ENCODE results near the gene DLEC1.

The DLEC1 gene

GRCh38 chr3:38118421-38119247, 79.6 kb downstream of the DLEC1 start:
- Histone ChIP-seq H3K4me1 (ENCODE audit: insufficient read depth, insufficient read length) (no peaks in the 10 kb centered on the region), H3K27me3 (ENCODE audit: insufficient read depth, insufficient read length) (no peaks in the 10 kb centered on the region), H3K9ac (ENCODE audit: insufficient read length, low read depth) (no peak overlapping the region), H3K36me3 (ENCODE audit: insufficient read depth, insufficient read length, low read length) (peaks cover 52% of the 10 kb centered on the region), H3K9me3 (ENCODE audit: insufficient read depth, low read length) (peaks cover 8% of the 10 kb centered on the region; the same call in 1 of the 2 replicates), H3K4me3 (ENCODE audit: insufficient read length, low read depth) (no peak overlapping the region)
- no peak for DNase-seq (ENCODE audit: low read depth, low spot score)
- TF ChIP-seq SUZ12 (IDR thresholded peaks at IDR 0.05; ENCODE audit: extremely low read depth, insufficient read depth, insufficient read length), result no peak
- no peak for TF ChIP-seq ZNF274 (IDR thresholded peaks at IDR 0.05; ENCODE audit: low read depth, low read length)
- TF ChIP-seq YY1 (IDR thresholded peaks at IDR 0.05; ENCODE audit: insufficient read depth, insufficient read length), result no peak

GRCh38 chr3:38119248-38119544, 80.2 kb downstream of the DLEC1 start:
- TF ChIP-seq SUZ12 (IDR thresholded peaks at IDR 0.05; ENCODE audit: extremely low read depth, insufficient read depth, insufficient read length), result no peak
- TF ChIP-seq ZNF274 (IDR thresholded peaks at IDR 0.05; ENCODE audit: low read depth, low read length), result no peak
- no peak for TF ChIP-seq YY1 (IDR thresholded peaks at IDR 0.05; ENCODE audit: insufficient read depth, insufficient read length)
- peaks cover 8% of the 10 kb centered on the region; the same call in 1 of the 2 replicates for H3K9me3 ChIP-seq (ENCODE audit: insufficient read depth, low read length)
- no peaks in the 10 kb centered on the region for H3K27me3 ChIP-seq (ENCODE audit: insufficient read depth, insufficient read length)
- peaks cover 57% of the 10 kb centered on the region for H3K36me3 ChIP-seq (ENCODE audit: insufficient read depth, insufficient read length, low read length)
- no peak for DNase-seq (ENCODE audit: low read depth, low spot score)
- H3K9ac ChIP-seq (ENCODE audit: insufficient read length, low read depth), result no peak overlapping the region
- H3K4me3 ChIP-seq (ENCODE audit: insufficient read length, low read depth), result no peak overlapping the region
- H3K4me1 ChIP-seq (ENCODE audit: insufficient read depth, insufficient read length), result no peaks in the 10 kb centered on the region

- no peak for DNase-seq (ENCODE audit: low read depth, low spot score)
- Histone ChIP-seq H3K36me3 (ENCODE audit: insufficient read depth, insufficient read length, low read length) (peaks cover 64% of the 10 kb centered on the region), H3K4me1 (ENCODE audit: insufficient read depth, insufficient read length) (no peaks in the 10 kb centered on the region), H3K4me3 (ENCODE audit: insufficient read length, low read depth) (no peak overlapping the region), H3K9me3 (ENCODE audit: insufficient read depth, low read length) (peaks cover 8% of the 10 kb centered on the region; the same call in 1 of the 2 replicates), H3K9ac (ENCODE audit: insufficient read length, low read depth) (no peak overlapping the region), H3K27me3 (ENCODE audit: insufficient read depth, insufficient read length) (no peaks in the 10 kb centered on the region)
- no peak for TF ChIP-seq ZNF274 (IDR thresholded peaks at IDR 0.05; ENCODE audit: low read depth, low read length)
- no peak for TF ChIP-seq SUZ12 (IDR thresholded peaks at IDR 0.05; ENCODE audit: extremely low read depth, insufficient read depth, insufficient read length)
- no peak for TF ChIP-seq YY1 (IDR thresholded peaks at IDR 0.05; ENCODE audit: insufficient read depth, insufficient read length)
Observed at GRCh38 chr3:38119821-38120692, 81.0 kb downstream of the DLEC1 start.

GRCh38 chr3:38120693-38121450, 81.9 kb downstream of the DLEC1 start:
- H3K36me3 ChIP-seq (ENCODE audit: insufficient read depth, insufficient read length, low read length), result peaks cover 73% of the 10 kb centered on the region
- peaks cover 8% of the 10 kb centered on the region; the same call in 1 of the 2 replicates for H3K9me3 ChIP-seq (ENCODE audit: insufficient read depth, low read length)
- no peak for TF ChIP-seq ZNF274 (IDR thresholded peaks at IDR 0.05; ENCODE audit: low read depth, low read length)
- no peak for TF ChIP-seq SUZ12 (IDR thresholded peaks at IDR 0.05; ENCODE audit: extremely low read depth, insufficient read depth, insufficient read length)
- no peak for TF ChIP-seq YY1 (IDR thresholded peaks at IDR 0.05; ENCODE audit: insufficient read depth, insufficient read length)
- no peak for DNase-seq (ENCODE audit: low read depth, low spot score)
- H3K27me3 ChIP-seq (ENCODE audit: insufficient read depth, insufficient read length), result no peaks in the 10 kb centered on the region
- H3K4me1 ChIP-seq (ENCODE audit: insufficient read depth, insufficient read length), result no peaks in the 10 kb centered on the region
- H3K4me3 ChIP-seq (ENCODE audit: insufficient read length, low read depth), result no peak overlapping the region
- no peak overlapping the region for H3K9ac ChIP-seq (ENCODE audit: insufficient read length, low read depth)

- Histone ChIP-seq H3K4me1 (ENCODE audit: insufficient read depth, insufficient read length) (no peaks in the 10 kb centered on the region), H3K9ac (ENCODE audit: insufficient read length, low read depth) (no peak overlapping the region), H3K36me3 (ENCODE audit: insufficient read depth, insufficient read length, low read length) (peaks cover 78% of the 10 kb centered on the region), H3K4me3 (ENCODE audit: insufficient read length, low read depth) (no peak overlapping the region), H3K27me3 (ENCODE audit: insufficient read depth, insufficient read length) (no peaks in the 10 kb centered on the region), H3K9me3 (ENCODE audit: insufficient read depth, low read length) (peaks cover 5% of the 10 kb centered on the region; the same call in 1 of the 2 replicates)
- no peak for TF ChIP-seq ZNF274 (IDR thresholded peaks at IDR 0.05; ENCODE audit: low read depth, low read length)
- no peak for TF ChIP-seq SUZ12 (IDR thresholded peaks at IDR 0.05; ENCODE audit: extremely low read depth, insufficient read depth, insufficient read length)
- no peak for TF ChIP-seq YY1 (IDR thresholded peaks at IDR 0.05; ENCODE audit: insufficient read depth, insufficient read length)
- no peak for DNase-seq (ENCODE audit: low read depth, low spot score)
Observed at GRCh38 chr3:38121451-38121831, 82.4 kb downstream of the DLEC1 start.

GRCh38 chr3:38121832-38122461, 82.9 kb downstream of the DLEC1 start:
- DNase-seq (ENCODE audit: low read depth, low spot score), result no peak

More at GRCh38 chr3:38121832-38122461, 82.9 kb downstream of the DLEC1 start:
- H3K9ac ChIP-seq (ENCODE audit: insufficient read length, low read depth), result no peak overlapping the region
- H3K36me3 ChIP-seq (ENCODE audit: insufficient read depth, insufficient read length, low read length), result peaks cover 83% of the 10 kb centered on the region
- no peaks in the 10 kb centered on the region for H3K4me1 ChIP-seq (ENCODE audit: insufficient read depth, insufficient read length)
- H3K27me3 ChIP-seq (ENCODE audit: insufficient read depth, insufficient read length), result no peaks in the 10 kb centered on the region
- H3K9me3 ChIP-seq (ENCODE audit: insufficient read depth, low read length), result peaks cover under 1% of the 10 kb centered on the region; the same call in 1 of the 2 replicates
- no peak for TF ChIP-seq SUZ12 (IDR thresholded peaks at IDR 0.05; ENCODE audit: extremely low read depth, insufficient read depth, insufficient read length)
- no peak for TF ChIP-seq YY1 (IDR thresholded peaks at IDR 0.05; ENCODE audit: insufficient read depth, insufficient read length)
- TF ChIP-seq ZNF274 (IDR thresholded peaks at IDR 0.05; ENCODE audit: low read depth, low read length), result no peak
- H3K4me3 ChIP-seq (ENCODE audit: insufficient read length, low read depth), result no peak overlapping the region

All from NT2/D1 (cell line).